GM13976 (cell line): ENCODE measurements around the gene THAP6.

Experiments used
- DNase-seq: peaks from one replicate; pipeline ENCODE4 v3.0.0; 2012; ENCODE audit warnings: low spot score
- CTCF ChIP-seq: IDR thresholded peaks from 2 replicates; pipeline ENCODE4 v1.5.1; 2012; ENCODE audit warnings: borderline replicate concordance, mild to moderate bottlenecking; ENCODE audit not compliant: insufficient read depth; ENCODE audit errors: extremely low read depth, missing control alignments, control extremely low read depth
- in situ Hi-C: fragments of 300-500 bp; cut with MboI; formaldehyde crosslinking; loops from one replicate; pipeline ENCODE4 v1.12.0; 2022; ENCODE audit warnings: low sequenced_read_pairs, mixed read lengths, inconsistent platforms; ENCODE audit not compliant: unreplicated experiment

THAP6 gene

GRCh38 chr4:75555294-75556164, 41.3 kb downstream of the THAP6 start, which contains the start of gene ODAPH:
ODAPH (plus strand) TSS chr4:75556066; CDS start chr4:75556083, 17 bp downstream.
- peak; percentile 59 for DNase-seq
- TF ChIP-seq CTCF: no peak
- in situ Hi-C loops: no loop called here

- in situ Hi-C loops: no loop called here
These were observed 43.4 kb downstream of the THAP6 start for GRCh38 chr4:75557696-75558095.

GRCh38 chr4:75561789-75562188, 47.5 kb downstream of the THAP6 start:
- in situ Hi-C loops: no loop called here
- no peak for TF ChIP-seq CTCF
- no peak for DNase-seq

More at GRCh38 chr4:75557696-75558095, 43.4 kb downstream of the THAP6 start:
- TF ChIP-seq CTCF: no peak
- no peak for DNase-seq

- in situ Hi-C loops: no loop called here
- no peak for TF ChIP-seq CTCF
These were observed 49.8 kb downstream of the THAP6 start for GRCh38 chr4:75564023-75564422.

GRCh38 chr4:75565481-75565880, 51.2 kb downstream of the THAP6 start:
- in situ Hi-C loops: no loop called here
- no peak for DNase-seq
- no peak for TF ChIP-seq CTCF

More at GRCh38 chr4:75564023-75564422, 49.8 kb downstream of the THAP6 start:
- no peak for DNase-seq

- no peak for TF ChIP-seq CTCF
- in situ Hi-C loops: no loop called here
- DNase-seq: no peak
These were observed 52.6 kb downstream of the THAP6 start for GRCh38 chr4:75566911-75567310.
